GM19455 (cell line): ENCODE results near the gene SHISAL1.

Experiments used
- ATAC-seq: cut with Tn5 transposase; IDR thresholded peaks from one replicate; pipeline ENCODE4 v1.9.1; 2021; ENCODE audit not compliant: unreplicated experiment

SHISAL1 gene

GRCh38 chr22:44213489-44214043 lies 99.2 kb downstream of the SHISAL1 start:
- ATAC-seq: no peak

- ATAC-seq: no peak
These were observed 99.8 kb downstream of the SHISAL1 start for GRCh38 chr22:44212936-44213335.

GRCh38 chr22:44211946-44212930 lies 100.5 kb downstream of the SHISAL1 start:
- ATAC-seq: no peak

- no peak for ATAC-seq
These were observed 101.3 kb downstream of the SHISAL1 start for GRCh38 chr22:44211256-44211945.

GRCh38 chr22:44210722-44211121 lies 102.0 kb downstream of the SHISAL1 start:
- no peak for ATAC-seq

GRCh38 chr22:44209343-44209742 lies 103.4 kb downstream of the SHISAL1 start:
- no peak for ATAC-seq

GRCh38 chr22:44207981-44208317 lies 104.8 kb downstream of the SHISAL1 start:
- no peak for ATAC-seq

GRCh38 chr22:44207173-44207980 lies 105.4 kb downstream of the SHISAL1 start:
- ATAC-seq: no peak

- no peak for ATAC-seq
These were observed 106.1 kb downstream of the SHISAL1 start for GRCh38 chr22:44206696-44207095.

GRCh38 chr22:44206330-44206645 lies 106.5 kb downstream of the SHISAL1 start:
- no peak for ATAC-seq

- ATAC-seq: no peak
These were observed 107.0 kb downstream of the SHISAL1 start for GRCh38 chr22:44205516-44206329.

- ATAC-seq: no peak
These were observed 107.8 kb downstream of the SHISAL1 start for GRCh38 chr22:44204739-44205515.

GRCh38 chr22:44203203-44203602 lies 109.5 kb downstream of the SHISAL1 start:
- ATAC-seq: no peak

GRCh38 chr22:44202261-44202789 lies 110.4 kb downstream of the SHISAL1 start:
- no peak for ATAC-seq

GRCh38 chr22:44201665-44202064 lies 111.1 kb downstream of the SHISAL1 start:
- no peak for ATAC-seq

- ATAC-seq: no peak
These were observed 111.7 kb downstream of the SHISAL1 start for GRCh38 chr22:44200855-44201550.

- ATAC-seq: no peak
These were observed 112.3 kb downstream of the SHISAL1 start for GRCh38 chr22:44200451-44200850.

- no peak for ATAC-seq
These were observed 112.9 kb downstream of the SHISAL1 start for GRCh38 chr22:44199866-44200265.

GRCh38 chr22:44199164-44199563 lies 113.6 kb downstream of the SHISAL1 start:
- ATAC-seq: no peak
